Measurements from ENCODE around the gene DOK6. TPM values are rescaled to one million over a fixed set of nuclear protein-coding genes. Genes with fewer than 3 reads are reported as not detected.

Gene DOK6
- total and polyA plus RNA-seq, 2 donors (not counting 3 experiments of a cell fraction or from before 2014, with no cell fraction given), result under 0.01 TPM; not detected in 1

DNA sequence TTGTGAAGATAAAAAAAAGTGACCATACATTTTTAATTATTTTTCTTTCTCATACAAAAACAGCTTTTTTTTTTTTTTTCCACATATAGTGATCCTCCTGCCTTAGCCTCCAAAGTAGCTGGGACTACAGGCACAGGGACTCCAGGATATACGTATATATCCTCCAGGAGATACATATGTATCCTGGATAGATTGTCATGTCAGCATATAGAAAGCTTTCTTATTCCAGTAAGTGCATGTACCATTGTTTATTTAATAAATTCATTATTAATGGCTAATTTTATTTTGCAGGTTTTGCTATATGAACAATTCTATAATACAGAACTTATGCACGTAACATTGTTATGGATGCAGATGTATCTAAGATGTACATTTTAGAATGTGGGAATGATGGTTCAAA, 138.7 kb downstream of the DOK6 start:
- DNase-seq (ENCODE audit: low read depth, low spot score) (no peak), FAIRE-seq (no peak)
- intact Hi-C loops (cut with micrococcal nuclease) (no loop called here), dilution Hi-C loops (cut with MboI; ENCODE audit: extremely low pct_ligation_motif_present, low sequenced_read_pairs) (no loop called here)
- Histone ChIP-seq H3K9me1 (replicated peaks; ENCODE audit: control insufficient read depth, extremely low read depth, insufficient read depth, low read length) (no peaks in the 10 kb centered on the region), H3K79me2 (ENCODE audit: control insufficient read depth, insufficient read depth, low read length) (no peaks in the 10 kb centered on the region), H3K4me1 (ENCODE audit: control insufficient read depth, extremely low read depth, insufficient read depth, low read length) (no peaks in the 10 kb centered on the region), H2AFZ (ENCODE audit: low read depth, low read length) (no peak overlapping the region), H3K27me3 (ENCODE audit: control insufficient read depth in 2 of 2, insufficient read depth in 2 of 2, low read length in 2 of 2) (no peaks in the 10 kb centered on the region), H3K36me3 (ENCODE audit: control insufficient read depth in 2 of 2, extremely low read depth in 1 of 2, insufficient read depth in 2 of 2, low read length in 2 of 2) (no peaks in the 10 kb centered on the region), H3K9ac (replicated peaks; ENCODE audit: extremely low read depth, insufficient read depth, low read length) (no peak overlapping the region), H3K4me3 (replicated peaks in 1 of 3; ENCODE audit: insufficient read depth in 1 of 3, low read depth in 1 of 3, low read length in 3 of 3) (no peak overlapping the region), H4K20me1 (replicated peaks; ENCODE audit: control insufficient read depth, extremely low read depth, insufficient read depth, low read length) (no peaks in the 10 kb centered on the region), H3K9me3 (replicated peaks; ENCODE audit: control insufficient read depth, insufficient read depth, low read length) (no peaks in the 10 kb centered on the region), H3K4me2 (ENCODE audit: insufficient read depth, low read length) (no peak overlapping the region), H3K27ac (ENCODE audit: insufficient read depth, low read depth, low read length) (no peak overlapping the region)
- TF ChIP-seq, protein P1, sequence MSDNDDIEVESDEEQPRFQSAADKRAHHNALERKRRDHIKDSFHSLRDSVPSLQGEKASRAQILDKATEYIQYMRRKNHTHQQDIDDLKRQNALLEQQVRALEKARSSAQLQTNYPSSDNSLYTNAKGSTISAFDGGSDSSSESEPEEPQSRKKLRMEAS (IDR thresholded peaks at IDR 0.05; ENCODE audit: insufficient read depth, insufficient read length), result no peak
- no peak for TF ChIP-seq FOS (IDR thresholded peaks at IDR 0.05; ENCODE audit: borderline replicate concordance, insufficient read depth, low read length)
- no peak for TF ChIP-seq JUN (IDR thresholded peaks at IDR 0.05; ENCODE audit: borderline replicate concordance, insufficient read depth, insufficient read length, low read depth)
- TF ChIP-seq POLR2AphosphoS5 (IDR thresholded peaks at IDR 0.05; ENCODE audit: insufficient read depth, low read depth, low read length), result no peak
- TF ChIP-seq, protein P2, sequence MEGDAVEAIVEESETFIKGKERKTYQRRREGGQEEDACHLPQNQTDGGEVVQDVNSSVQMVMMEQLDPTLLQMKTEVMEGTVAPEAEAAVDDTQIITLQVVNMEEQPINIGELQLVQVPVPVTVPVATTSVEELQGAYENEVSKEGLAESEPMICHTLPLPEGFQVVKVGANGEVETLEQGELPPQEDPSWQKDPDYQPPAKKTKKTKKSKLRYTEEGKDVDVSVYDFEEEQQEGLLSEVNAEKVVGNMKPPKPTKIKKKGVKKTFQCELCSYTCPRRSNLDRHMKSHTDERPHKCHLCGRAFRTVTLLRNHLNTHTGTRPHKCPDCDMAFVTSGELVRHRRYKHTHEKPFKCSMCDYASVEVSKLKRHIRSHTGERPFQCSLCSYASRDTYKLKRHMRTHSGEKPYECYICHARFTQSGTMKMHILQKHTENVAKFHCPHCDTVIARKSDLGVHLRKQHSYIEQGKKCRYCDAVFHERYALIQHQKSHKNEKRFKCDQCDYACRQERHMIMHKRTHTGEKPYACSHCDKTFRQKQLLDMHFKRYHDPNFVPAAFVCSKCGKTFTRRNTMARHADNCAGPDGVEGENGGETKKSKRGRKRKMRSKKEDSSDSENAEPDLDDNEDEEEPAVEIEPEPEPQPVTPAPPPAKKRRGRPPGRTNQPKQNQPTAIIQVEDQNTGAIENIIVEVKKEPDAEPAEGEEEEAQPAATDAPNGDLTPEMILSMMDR (IDR thresholded peaks at IDR 0.05; ENCODE audit: extremely low read depth in 1 of 2, insufficient read depth in 1 of 2, low read depth in 1 of 2, low read length in 2 of 2), result no peak
- no peak for TF ChIP-seq MYC (IDR thresholded peaks at IDR 0.05; ENCODE audit: low read depth, low read length)
- ChIA-PET POLR2A (no interaction called here), CTCF (no interaction called here)
- no TSS peak for BruUV-seq (replicated peaks)

DNA sequence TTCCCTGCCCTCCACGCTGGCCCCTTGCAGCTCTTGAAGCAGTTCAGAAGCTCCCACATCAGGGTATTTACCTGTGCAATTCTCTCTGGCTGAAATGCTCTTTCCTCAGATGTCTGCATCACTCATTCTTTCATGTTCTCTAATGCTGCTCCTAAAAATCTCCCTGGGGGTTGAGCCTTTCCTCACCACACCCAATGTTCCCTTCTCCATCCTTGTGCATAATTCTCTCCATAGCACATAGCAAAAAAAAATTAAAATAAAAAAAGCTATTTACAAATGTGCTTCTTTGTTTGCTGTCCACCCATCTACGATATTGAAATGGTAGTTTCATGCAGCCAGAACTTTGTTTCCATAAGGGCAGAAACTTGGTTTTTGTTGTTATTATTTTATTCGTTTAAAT, 155.5 kb downstream of the DOK6 start:
- no peak for FAIRE-seq
- intact Hi-C loops (cut with micrococcal nuclease), result no loop called here
- H3K79me2 ChIP-seq (ENCODE audit: control insufficient read depth, insufficient read depth, low read length), result no peaks in the 10 kb centered on the region

More for the DNA sequence above, 155.5 kb downstream of the DOK6 start:
- Histone ChIP-seq H3K4me3 (replicated peaks in 1 of 3; ENCODE audit: insufficient read depth in 1 of 3, low read depth in 1 of 3, low read length in 3 of 3) (no peak overlapping the region), H3K9me3 (replicated peaks; ENCODE audit: control insufficient read depth, insufficient read depth, low read length) (no peaks in the 10 kb centered on the region), H3K36me3 (ENCODE audit: control insufficient read depth in 2 of 2, extremely low read depth in 1 of 2, insufficient read depth in 2 of 2, low read length in 2 of 2) (no peaks in the 10 kb centered on the region), H3K4me2 (ENCODE audit: insufficient read depth, low read length) (no peak overlapping the region), H2AFZ (ENCODE audit: low read depth, low read length) (no peak overlapping the region), H3K9ac (replicated peaks; ENCODE audit: extremely low read depth, insufficient read depth, low read length) (no peak overlapping the region), H3K9me1 (replicated peaks; ENCODE audit: control insufficient read depth, extremely low read depth, insufficient read depth, low read length) (no peaks in the 10 kb centered on the region), H3K27ac (ENCODE audit: insufficient read depth, low read depth, low read length) (no peak overlapping the region), H3K27me3 (ENCODE audit: control insufficient read depth in 2 of 2, insufficient read depth in 2 of 2, low read length in 2 of 2) (no peaks in the 10 kb centered on the region), H4K20me1 (replicated peaks; ENCODE audit: control insufficient read depth, extremely low read depth, insufficient read depth, low read length) (no peaks in the 10 kb centered on the region), H3K4me1 (ENCODE audit: control insufficient read depth, extremely low read depth, insufficient read depth, low read length) (no peaks in the 10 kb centered on the region)
- dilution Hi-C loops (cut with MboI; ENCODE audit: extremely low pct_ligation_motif_present, low sequenced_read_pairs), result no loop called here
- no TSS peak for BruUV-seq (replicated peaks)
- ChIA-PET POLR2A (no interaction called here), CTCF (no interaction called here)
- no peak for DNase-seq (ENCODE audit: low read depth, low spot score)
- no peak for TF ChIP-seq EZH2 (IDR thresholded peaks at IDR 0.05; ENCODE audit: borderline replicate concordance, low read depth, low read length, severe bottlenecking)
- TF ChIP-seq POLR2AphosphoS5 (IDR thresholded peaks at IDR 0.05; ENCODE audit: insufficient read depth, low read depth, low read length), result no peak
- TF ChIP-seq, protein P2 (IDR thresholded peaks at IDR 0.05; ENCODE audit: extremely low read depth in 1 of 2, insufficient read depth in 1 of 2, low read depth in 1 of 2, low read length in 2 of 2), result no peak
- TF ChIP-seq POLR2A (IDR thresholded peaks at IDR 0.05; ENCODE audit: low read depth, low read length), result no peak
- no peak for TF ChIP-seq MYC (IDR thresholded peaks at IDR 0.05; ENCODE audit: low read depth, low read length)
- TF ChIP-seq GATA2 (IDR thresholded peaks at IDR 0.05; ENCODE audit: insufficient read depth, insufficient read length, low read depth, low read length), result no peak

Data from endothelial cell of umbilical vein (primary cell).